Fibroblast of skin of left biceps (primary cell): ENCODE data around the gene IFI27L1.

Source experiments
- DNase-seq, 2 experiments: peaks; one replicate each; pipeline ENCODE4 v3.0.0-alpha.2; 2013; ENCODE audit warnings: low read depth in 2 of 2

Gene IFI27L1

DNA sequence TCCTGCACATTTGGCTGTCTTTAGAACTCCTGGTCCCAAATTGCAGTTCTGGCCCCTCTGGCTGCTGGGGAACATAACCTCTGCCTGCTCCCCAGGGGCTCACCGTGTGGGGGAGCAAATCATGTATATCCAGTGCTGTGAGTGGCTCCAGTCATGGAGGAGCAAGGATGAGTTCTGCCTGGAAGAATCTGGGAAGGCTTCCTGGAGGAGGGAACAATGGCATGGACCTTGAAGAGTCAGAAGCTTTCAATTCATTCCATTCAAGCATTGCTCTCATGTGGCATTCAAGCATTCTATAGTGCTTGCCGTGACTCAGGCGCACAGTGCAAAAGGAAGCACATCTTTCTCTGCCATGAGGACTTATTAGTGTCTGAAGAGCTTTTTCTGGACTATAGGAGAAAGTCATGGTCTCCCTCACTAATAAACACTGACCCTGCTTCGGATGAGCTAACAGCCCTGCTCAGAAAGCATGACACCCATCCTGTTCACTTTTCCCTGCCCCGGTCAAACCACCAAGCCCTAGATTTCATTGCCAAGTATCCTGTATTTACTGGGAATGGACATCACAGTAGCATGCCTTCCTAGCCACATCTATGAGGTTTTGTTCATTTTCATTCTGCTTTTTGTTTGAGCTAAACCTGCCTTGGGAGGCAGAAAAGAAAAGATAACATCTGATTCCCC is 32.9 kb downstream of the IFI27L1 start:
- DNase-seq = no peak

DNA sequence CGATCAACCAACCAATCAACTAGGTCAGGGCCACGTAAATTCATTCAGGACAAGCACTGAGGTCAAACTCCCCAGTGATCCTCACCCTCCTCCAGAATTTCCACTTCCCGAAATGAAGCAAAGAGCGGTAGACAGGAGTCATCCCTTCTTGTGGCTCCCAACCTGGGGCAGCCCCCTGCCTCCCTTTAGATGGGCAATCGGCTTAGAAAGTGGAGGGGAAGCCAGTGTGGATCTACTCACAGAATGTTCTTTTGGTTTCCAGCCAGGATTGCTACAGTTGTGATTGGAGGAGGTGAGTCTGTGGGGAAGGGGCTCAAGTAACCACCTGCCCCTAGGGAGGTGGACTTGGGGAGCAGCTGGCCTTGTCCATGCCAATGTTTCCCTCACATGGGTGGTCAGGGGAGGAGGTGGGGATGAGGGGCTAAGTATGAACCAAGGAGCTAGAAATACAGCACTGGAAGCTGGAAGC is 33.5 kb downstream of the IFI27L1 start:
- DNase-seq = no peak

DNA sequence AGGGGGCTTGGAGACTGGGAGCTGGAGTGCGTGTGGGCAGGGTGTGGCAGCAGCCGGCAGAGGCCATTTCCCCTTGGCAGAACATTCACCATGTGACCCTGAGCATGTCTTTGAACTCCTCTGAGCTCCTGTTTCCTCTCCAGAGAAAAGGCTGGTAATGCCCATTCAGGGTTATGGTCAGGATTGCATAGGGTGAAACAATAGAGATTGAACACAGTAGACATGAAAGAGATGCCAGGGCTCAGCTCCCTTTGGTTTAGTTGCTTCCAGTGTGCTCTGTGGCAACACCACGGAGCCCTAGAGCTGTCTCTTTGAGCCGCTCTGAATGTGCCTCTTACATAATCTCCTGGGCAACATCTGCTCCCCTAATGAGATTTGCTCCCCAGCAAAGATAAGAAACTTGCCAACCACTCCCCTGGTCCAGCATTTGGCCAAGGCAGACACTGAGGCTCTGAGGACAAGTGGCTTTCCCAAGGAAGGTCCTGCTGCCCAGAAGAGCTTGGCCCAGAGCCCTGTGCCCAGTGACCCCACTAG is 34.0 kb downstream of the IFI27L1 start:
- no peak for DNase-seq

GRCh38 chr14:94115631-94116030 is 34.5 kb downstream of the IFI27L1 start:
- DNase-seq = no peak

- DNase-seq = no peak
These were observed 35.6 kb downstream of the IFI27L1 start for GRCh38 chr14:94116701-94117100.

DNA sequence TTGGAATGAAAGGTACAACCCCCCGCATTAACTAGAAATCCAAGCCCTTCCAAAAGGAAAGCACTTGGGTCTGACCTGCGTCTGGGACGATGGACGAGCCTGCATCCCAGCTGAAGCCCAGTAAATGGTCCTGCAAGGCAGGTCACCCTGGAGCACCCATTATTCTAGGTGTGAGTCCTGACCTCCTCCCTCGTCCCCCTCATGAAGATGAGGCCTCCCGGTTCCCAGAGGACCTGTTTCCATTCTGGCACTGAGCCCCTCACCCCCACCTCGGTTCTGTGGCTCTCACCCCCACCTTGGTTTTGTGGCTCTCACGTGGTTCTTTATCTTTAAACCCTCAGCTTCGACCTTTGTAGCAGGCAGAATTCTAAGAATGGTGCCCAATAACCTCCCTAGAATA is 36.7 kb downstream of the IFI27L1 start:
- DNase-seq = no peak

DNA sequence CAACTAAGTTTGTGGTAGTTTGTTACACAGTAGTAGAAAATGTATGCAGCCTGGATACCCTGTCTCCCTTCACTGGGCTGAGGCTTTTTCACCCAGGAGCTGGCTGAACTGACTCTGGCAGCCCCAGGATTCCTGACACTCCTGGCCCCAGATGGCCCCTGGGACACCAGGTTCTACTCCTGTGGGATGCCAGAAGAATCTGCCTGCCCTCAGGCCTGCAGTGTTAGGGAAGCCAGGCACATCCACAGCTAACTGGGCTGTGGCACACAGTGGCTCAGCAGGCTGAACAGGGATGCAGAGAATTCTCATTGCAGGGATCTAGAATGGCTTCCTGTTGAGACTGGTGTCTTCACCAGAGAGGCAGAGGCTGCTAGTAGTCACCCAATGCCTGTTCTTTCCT is 38.0 kb downstream of the IFI27L1 start:
- DNase-seq = no peak

DNA sequence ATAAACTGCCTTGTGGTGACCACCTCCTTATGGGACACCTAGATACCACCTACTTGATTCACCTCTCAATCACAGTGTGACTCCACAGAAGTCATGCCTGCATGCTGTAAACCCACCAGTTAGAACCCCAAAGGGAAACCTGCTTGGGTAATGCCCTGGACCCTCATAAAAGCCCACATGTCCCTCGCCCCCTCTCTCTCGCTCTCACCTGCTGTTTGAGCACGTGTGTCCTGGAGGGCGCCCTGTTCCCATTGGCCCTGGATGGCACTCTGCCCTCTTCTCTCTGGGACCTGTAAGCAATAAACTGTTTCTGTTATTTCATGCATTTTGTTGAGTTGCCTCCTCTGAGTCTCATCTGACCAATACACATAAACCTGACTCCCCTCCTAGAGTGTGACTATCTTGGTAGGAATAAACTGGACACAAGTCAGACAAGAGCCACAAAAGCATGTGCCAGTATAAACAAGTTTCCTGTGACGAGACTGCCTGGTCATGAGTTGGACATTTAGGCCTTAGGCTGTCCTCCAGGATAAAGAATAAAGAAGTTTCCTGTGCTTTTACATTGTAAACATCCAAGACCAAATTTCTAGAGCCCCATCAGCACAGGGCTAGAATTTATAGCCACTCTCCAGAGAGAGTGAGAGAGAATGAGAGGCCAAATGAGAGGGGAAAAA is 39.7 kb downstream of the IFI27L1 start:
- DNase-seq = no peak

GRCh38 chr14:94121485-94121884 is 40.4 kb downstream of the IFI27L1 start:
- no peak for DNase-seq

DNA sequence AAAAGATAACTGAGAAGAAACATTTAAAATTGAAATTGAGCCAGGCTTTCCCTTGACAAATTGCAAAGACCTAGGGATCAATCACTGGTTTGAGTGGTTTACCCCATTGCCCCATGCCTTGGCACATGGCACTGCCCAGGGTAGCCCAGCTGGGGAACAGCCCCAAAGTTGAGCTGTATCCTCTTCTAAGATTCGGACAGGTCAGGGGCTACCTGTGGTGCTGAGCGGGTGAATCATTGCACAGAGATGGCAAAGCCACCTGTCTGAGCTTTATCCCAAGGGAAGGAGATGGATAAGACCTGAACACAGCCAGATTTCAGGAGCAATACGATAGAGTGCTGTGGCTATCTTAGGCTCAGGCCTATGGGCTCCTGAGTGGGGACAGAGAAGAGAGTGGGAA is 41.3 kb downstream of the IFI27L1 start:
- no peak for DNase-seq

DNA sequence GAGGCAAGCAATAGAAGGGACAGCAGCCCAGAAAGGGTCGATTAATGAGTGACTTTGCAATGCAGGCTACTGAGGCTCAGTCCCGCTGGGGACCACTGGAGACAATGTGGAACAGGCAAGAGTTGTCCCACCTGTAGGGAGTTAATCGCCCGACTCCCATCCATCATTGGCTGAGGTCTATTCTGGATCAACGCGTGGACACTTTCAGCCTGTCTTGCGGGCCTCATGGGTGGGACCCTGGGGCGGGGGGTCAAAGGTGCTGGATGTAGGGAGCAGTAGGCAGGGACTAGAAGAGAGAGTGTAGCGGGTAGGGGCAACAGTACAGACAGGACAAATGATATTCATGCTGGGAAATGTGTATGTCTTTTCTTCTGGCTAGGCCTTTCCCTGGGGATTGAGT is 42.2 kb downstream of the IFI27L1 start:
- no peak for DNase-seq

DNA sequence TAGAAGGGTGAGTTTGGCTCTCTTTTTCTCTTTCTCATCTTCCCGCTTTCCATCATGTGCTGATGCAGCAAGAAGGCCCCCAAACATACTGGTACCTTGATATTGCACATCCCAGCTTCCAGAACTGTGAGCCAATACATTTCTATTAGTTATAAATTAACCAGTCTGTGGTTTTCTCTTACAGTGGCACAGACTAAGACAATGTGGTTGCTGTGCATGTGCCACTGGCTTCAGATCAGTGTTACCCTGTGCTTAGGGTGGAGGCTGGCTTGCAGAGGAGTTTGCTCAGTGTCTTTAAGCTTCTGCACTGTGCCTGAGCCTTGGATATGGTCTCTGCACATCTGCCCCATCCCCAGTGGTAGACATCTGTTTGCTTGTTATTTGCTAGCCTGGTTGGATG is 42.8 kb downstream of the IFI27L1 start:
- no peak for DNase-seq

GRCh38 chr14:94124582-94125377 is 43.7 kb downstream of the IFI27L1 start:
- no peak for DNase-seq

GRCh38 chr14:94125659-94126418 is 44.7 kb downstream of the IFI27L1 start:
- DNase-seq = no peak

DNA sequence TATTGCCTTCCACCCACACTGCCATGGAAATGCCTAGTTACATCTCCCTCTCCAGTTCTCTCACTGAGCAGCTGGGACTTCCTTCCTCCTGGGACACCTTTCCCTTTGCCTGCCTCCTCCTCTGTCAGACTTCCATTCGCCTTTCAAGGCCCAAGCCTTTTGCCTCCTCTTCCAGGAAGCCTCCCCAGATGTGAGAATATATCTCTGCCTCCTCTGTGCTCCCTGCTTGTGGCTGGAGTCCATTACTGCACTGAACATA is 45.2 kb downstream of the IFI27L1 start:
- no peak for DNase-seq

DNA sequence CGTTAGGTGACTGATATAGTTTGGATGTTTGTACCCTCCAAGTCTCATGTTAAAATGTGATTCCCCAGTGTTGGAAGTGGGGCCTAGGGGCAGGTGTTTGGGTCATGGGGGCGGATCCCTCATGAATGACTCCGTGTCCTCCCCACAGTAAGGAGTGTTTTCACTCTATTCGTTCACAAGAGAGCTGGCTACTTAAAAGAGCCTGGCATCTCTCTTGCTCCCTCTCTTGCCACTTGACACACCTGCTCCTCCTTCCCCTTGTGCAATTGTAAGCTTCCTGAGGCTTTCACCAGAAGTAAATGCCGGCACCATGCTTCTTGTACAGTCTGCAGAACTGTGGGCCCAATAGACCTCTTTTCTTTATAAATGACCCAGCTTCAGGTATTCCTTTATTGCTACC is 45.7 kb downstream of the IFI27L1 start:
- DNase-seq = no peak

DNA sequence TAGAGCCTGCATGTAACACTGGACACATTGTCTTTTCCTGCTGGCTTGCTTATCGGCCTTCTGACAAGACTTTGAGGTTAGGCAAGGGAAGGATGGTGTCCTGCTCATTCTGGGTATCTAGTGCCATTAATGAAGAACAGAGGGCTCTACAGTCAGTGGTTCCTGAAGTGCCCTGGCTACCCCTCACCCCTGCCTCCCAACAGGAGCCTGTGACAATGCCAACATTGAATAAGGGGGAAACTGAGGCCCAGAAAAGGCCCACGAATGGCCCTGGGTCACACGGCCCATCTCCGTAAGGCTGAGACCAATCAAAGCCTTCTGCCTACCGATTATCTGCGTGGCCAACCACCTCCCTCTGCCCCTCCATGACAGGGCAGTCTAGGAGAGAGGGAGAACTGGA is 46.2 kb downstream of the IFI27L1 start:
- DNase-seq = no peak

DNA sequence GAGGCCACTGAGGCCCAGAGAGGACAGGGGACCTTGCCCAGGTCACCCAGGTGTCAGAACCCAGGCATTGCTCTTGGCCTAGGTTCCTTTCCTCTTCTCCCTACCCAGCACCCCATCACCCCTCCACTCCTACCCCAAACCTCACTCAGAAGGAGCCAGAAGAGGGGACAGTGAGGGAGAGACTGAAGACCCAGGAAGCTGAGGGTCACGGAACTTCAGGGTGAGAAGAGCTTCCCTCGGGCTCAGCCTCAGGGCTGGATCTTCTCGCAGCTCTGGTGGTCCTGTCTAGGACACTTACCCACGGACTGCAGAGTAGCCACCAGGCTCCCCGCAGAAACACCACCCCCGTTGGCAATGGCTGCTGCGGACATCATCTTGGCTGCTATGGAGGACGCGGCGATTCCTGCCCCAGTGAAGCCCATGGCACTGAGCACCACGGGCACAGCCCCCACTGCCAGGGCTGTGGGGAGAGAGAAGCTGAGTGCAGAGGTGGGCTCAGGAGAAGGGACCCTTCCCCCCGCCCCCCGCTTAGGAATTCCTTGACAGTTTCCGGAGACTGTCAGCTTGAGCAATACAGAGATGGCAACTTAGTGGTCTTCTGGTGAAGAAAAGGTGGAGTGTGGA is 47.2 kb downstream of the IFI27L1 start:
- DNase-seq = no peak

DNA sequence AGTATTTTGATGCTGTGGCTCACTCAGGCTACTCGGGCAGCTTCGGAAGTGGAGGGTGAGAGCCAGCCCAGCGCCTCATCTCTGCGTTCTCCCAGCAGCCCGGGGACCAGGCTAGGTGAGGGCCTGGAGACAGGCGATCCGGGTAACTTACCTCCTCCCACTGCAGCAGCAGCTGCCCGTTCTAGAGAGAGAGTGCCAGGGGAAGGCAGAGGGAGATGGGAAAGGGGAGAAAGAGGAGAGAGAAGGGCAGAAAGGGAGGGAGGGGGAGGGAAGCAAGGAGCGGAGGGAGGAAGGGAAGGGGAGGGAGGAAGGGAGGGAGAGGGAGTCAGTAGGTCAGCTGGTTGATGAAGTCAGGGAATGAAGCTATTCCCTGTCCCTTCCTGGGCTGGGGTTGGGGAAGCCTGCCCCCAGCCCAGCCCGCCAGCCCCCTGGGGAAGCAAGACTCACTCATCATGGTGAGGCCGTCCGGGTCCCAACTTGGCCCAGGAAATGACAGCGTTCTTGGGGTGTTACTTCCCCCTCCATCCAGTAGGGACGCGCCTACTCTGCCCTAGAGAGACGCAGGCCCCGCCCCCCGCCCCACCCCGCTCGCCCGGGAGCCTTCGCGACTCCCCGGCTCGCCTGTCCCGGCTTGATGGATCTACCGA is 48.1 kb downstream of the IFI27L1 start, which contains the start of gene IFI27L2:
Gene IFI27L2 (minus strand): TSS at position 494 of the 647 bp plus-strand sequence. CDS start 40 bp downstream, at position 454.
- DNase-seq = peak; percentile 53 to 58

- DNase-seq = no peak
These were observed 48.8 kb downstream of the IFI27L1 start for GRCh38 chr14:94129758-94130414.
